Retina (tissue), 1 donor: ENCODE results near the gene WDR4.
A peak's percentile ranks its signal among the peaks of the same experiment; 100 is the strongest.
"Not testable (repeated sequence)": the region's sequence is repeated elsewhere in the genome, so short reads cannot be mapped to it uniquely, and the experiment has no call there.

Source experiments
- DNase-seq: peaks from one replicate; pipeline ENCODE4 v3.0.0-alpha.2; 2016

Gene WDR4

GRCh38 chr21:42878993-42879787, at the start of gene WDR4:
WDR4 (minus strand) TSS chr21:42879539; CDS start chr21:42879495, 44 bp downstream.
- DNase-seq, result peak; percentile 99

- not testable (repeated sequence) for DNase-seq
Measured at GRCh38 chr21:42927474-42928200, 48.3 kb upstream of the WDR4 start.

- DNase-seq, result no peak
Measured at GRCh38 chr21:42925114-42925926, 46.0 kb upstream of the WDR4 start, which contains the start of gene ERVH48-1. ERVH48-1 (minus strand) TSS chr21:42925630; CDS start chr21:42919006, 6,624 bp downstream.

DNA sequence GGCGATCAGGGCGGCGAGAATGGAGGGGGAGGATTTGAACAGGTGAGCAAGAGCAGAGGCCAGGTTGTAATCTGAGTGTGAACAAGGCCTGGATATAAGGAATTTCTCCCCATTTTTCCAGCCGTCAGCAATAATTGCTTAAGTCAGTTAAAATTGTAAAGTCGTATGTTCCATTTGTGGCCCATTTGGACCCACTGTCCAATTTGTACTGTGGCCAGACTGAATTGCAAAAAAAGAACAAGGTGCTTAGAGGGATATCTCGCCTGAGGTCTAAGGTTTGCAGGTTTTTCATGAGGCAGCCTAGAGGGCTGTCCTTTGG, 45.1 kb upstream of the WDR4 start:
- DNase-seq, result no peak

- DNase-seq, result peak; percentile 82
Measured at GRCh38 chr21:42923553-42924432, 44.5 kb upstream of the WDR4 start.

- no peak for DNase-seq
Measured at GRCh38 chr21:42922918-42923317, 43.6 kb upstream of the WDR4 start.

- DNase-seq, result no peak
Measured at GRCh38 chr21:42921927-42922326, 42.6 kb upstream of the WDR4 start.

DNA sequence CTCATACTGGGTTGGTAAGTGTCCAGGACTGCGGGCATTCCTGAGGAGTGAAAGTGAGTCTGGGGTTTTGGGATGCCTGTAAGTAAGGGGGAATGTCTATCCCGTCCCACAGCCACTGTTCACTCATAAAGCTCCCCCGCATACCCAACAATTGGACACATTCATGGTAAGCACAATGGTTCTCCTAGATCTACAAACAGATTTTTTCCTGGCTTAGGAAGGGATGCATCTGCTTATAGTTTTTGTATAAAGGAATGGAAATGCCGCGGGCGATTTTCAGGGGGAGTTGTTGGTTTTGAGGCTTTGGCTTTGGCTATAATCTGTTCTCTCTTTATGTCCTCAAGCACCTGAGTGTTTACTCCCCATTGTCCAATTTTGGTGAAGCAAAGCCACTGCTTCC, 39.0 kb upstream of the WDR4 start:
- no peak for DNase-seq

DNA sequence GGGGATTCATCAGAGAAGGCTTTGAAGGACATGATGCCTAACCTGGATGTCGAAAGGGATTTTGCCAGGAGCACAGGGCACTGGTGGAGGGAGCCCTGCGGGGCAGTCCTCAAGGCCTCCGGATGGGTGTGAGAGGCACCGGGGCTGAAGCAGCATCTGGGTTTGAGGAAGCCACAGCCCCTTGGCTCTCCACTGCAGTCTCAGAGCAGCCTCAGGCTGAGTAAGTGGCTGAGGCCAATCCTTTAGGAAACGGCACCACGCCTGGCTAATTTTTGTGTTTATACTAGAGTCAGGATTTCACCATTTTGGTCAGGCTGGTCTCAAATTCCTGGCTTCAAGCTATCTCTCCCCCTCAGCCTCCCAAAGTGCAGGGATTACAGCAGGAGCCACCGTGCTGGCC, 34.1 kb upstream of the WDR4 start:
- DNase-seq, result no peak

- DNase-seq, result not testable (repeated sequence)
Measured at GRCh38 chr21:42911920-42912319, 32.6 kb upstream of the WDR4 start.

DNA sequence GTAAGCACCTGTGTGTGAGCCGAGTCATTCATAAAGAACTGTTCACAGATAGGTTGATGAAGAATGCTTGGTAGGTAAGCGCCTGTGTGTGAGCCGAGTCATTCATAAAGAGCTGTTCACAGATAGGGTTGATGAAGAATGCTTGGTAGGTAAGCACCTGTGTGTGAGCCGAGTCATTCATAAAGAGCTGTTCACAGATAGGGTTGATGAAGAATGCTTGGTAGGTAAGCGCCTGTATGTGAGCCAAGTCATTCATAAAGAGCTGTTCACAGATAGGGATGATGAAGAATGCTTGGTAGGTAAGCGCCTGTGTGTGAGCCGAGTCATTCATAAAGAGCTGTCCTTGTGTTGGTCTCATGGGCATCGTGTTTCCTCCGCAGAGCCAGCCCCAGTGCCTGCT, 29.1 kb upstream of the WDR4 start:
- not testable (repeated sequence) for DNase-seq

- DNase-seq, result no peak
Measured at GRCh38 chr21:42906233-42906632, 26.9 kb upstream of the WDR4 start.

GRCh38 chr21:42905195-42905594, 25.9 kb upstream of the WDR4 start:
- DNase-seq, result no peak

DNA sequence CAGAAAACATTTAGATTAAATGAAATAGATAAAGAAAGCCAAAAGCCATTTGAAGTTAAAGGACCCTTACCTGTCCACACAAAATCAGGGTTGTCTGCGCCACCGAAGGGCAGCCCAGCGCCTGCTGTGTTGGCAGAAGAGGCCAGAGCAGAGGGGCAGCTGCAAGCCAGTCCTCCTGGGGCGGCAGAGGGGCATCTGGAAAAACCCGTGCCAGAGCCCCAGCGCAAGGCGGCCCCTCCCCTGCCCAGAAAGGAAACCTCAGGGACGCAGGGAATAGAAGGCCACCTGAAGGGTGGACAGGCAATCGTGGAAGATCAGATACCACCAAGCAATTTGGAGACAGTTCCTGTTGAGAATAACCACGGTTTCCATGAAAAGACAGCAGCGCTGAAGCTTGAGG, 24.5 kb upstream of the WDR4 start:
- no peak for DNase-seq

GRCh38 chr21:42900446-42900845, 21.1 kb upstream of the WDR4 start:
- no peak for DNase-seq

- peak; percentile 99 for DNase-seq
Measured at GRCh38 chr21:42892931-42893755, 13.8 kb upstream of the WDR4 start, which contains the start of gene NDUFV3. NDUFV3 (plus strand) TSS chr21:42893309; CDS start chr21:42893334, 25 bp downstream.

DNA sequence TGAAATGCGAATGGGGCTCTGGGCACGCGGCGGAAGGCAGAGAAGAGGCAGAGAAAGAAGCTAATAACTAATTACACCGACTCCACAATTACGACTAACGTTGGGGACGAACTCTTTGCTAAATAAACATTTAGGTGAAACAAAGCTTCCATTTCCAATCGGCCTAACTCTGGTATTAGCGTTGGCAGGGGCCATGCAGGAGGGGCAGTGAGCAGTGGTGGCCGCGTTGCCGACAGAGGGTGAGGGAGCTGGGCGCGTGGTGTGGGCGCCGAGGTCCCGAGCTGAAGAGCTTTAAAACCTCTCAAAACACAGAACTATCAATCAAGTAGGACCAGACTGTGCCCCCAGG, 13.2 kb upstream of the WDR4 start:
- no peak for DNase-seq

- DNase-seq, result no peak
Measured at GRCh38 chr21:42887326-42887725, 8.0 kb upstream of the WDR4 start.

- DNase-seq, result no peak
Measured at GRCh38 chr21:42883921-42884320, 4.6 kb upstream of the WDR4 start.

- no peak for DNase-seq
Measured at GRCh38 chr21:42880352-42880751, 1.0 kb upstream of the WDR4 start.

- DNase-seq, result no peak
Measured at GRCh38 chr21:42878678-42878992, 704 bp downstream of the WDR4 start.

GRCh38 chr21:42875811-42876210, 3.5 kb downstream of the WDR4 start:
- DNase-seq, result not testable (repeated sequence)
